Germinal center (tissue), 1 donor: ENCODE data around the gene LAIR2.

ENCODE experiments used
- DNase-seq: peaks from one replicate; pipeline ENCODE4 v3.0.0; 2012; ENCODE audit warnings: mixed read lengths, low spot score

LAIR2 gene

GRCh38 chr19:54502518-54503048 lies at the start of gene LAIR2:
Gene LAIR2, plus strand, starts transcription at chr19:54502831. Its CDS starts 88 bp downstream, at chr19:54502919.
- DNase-seq = no peak

GRCh38 chr19:54453921-54454780 lies 48.5 kb upstream of the LAIR2 start:
- DNase-seq = no peak

GRCh38 chr19:54454781-54455675 lies 47.6 kb upstream of the LAIR2 start:
- no peak for DNase-seq

GRCh38 chr19:54455786-54456422 lies 46.7 kb upstream of the LAIR2 start:
- no peak for DNase-seq

- no peak for DNase-seq
These were observed 45.9 kb upstream of the LAIR2 start for GRCh38 chr19:54456423-54457373.

GRCh38 chr19:54457773-54458647 lies 44.6 kb upstream of the LAIR2 start:
- no peak for DNase-seq

GRCh38 chr19:54458648-54459281 lies 43.9 kb upstream of the LAIR2 start:
- DNase-seq = no peak

GRCh38 chr19:54459282-54460229 lies 43.1 kb upstream of the LAIR2 start:
- no peak for DNase-seq

GRCh38 chr19:54460230-54461005 lies 42.2 kb upstream of the LAIR2 start:
- no peak for DNase-seq

GRCh38 chr19:54461210-54461609 lies 41.4 kb upstream of the LAIR2 start:
- no peak for DNase-seq

GRCh38 chr19:54461613-54462012 lies 41.0 kb upstream of the LAIR2 start:
- no peak for DNase-seq

GRCh38 chr19:54462047-54462654 lies 40.5 kb upstream of the LAIR2 start:
- DNase-seq = no peak

- peak; percentile 53 for DNase-seq
These were observed 39.7 kb upstream of the LAIR2 start for GRCh38 chr19:54462655-54463530.

GRCh38 chr19:54463531-54464043 lies 39.0 kb upstream of the LAIR2 start, which contains the start of gene LENG9:
Gene LENG9, minus strand, starts transcription at chr19:54463778. Its CDS starts 252 bp downstream, at chr19:54463526.
- peak; percentile 84 for DNase-seq

GRCh38 chr19:54464044-54464629 lies 38.5 kb upstream of the LAIR2 start:
- DNase-seq = peak; percentile 79
